Hepatocyte (in vitro differentiated cells): ENCODE data around the gene PLXNA3. TPM values are rescaled to one million over a fixed set of nuclear protein-coding genes. Genes with fewer than 3 reads are reported as not detected.

Source experiments
- DNase-seq: peaks from one replicate; pipeline ENCODE4 v3.0.0-alpha.2; 2016; ENCODE audit warnings: low spot score
- H2AFZ ChIP-seq: fragments of 200-600 bp; sonication (generic); 2 replicates; pipeline ENCODE4 v1.6.0; 2016; ENCODE audit warnings: antibody characterized with exemption, mild to moderate bottlenecking
- H3K27ac ChIP-seq: fragments of 200-600 bp; sonication (generic); 2 replicates; pipeline ENCODE4 v1.5.1; 2016; ENCODE audit warnings: mild to moderate bottlenecking
- H3K27me3 ChIP-seq: fragments of 200-600 bp; sonication (generic); 2 replicates; pipeline ENCODE4 v1.6.1; 2016
- H3K36me3 ChIP-seq: fragments of 200-600 bp; sonication (generic); replicated peaks from 2 replicates; pipeline ENCODE4 v1.5.1; 2016; ENCODE audit warnings: low read depth; ENCODE audit not compliant: insufficient read depth
- H3K4me1 ChIP-seq: fragments of 200-600 bp; sonication (generic); 2 replicates; pipeline ENCODE4 v1.5.1; 2016; ENCODE audit warnings: mild to moderate bottlenecking, moderate library complexity; ENCODE audit not compliant: insufficient read depth
- H3K4me2 ChIP-seq: fragments of 200-600 bp; sonication (generic); 2 replicates; pipeline ENCODE4 v1.6.0; 2016
- H3K4me3 ChIP-seq: fragments of 200-600 bp; sonication (generic); 2 replicates; pipeline ENCODE4 v1.5.1; 2016; ENCODE audit warnings: mild to moderate bottlenecking
- H3K79me2 ChIP-seq: fragments of 200-600 bp; sonication (generic); 2 replicates; pipeline ENCODE4 v1.6.0; 2017; ENCODE audit warnings: mild to moderate bottlenecking
- H3K9me2 ChIP-seq: fragments of 200-600 bp; sonication (generic); replicated peaks from 2 replicates; pipeline ENCODE4 v1.6.0; 2017; ENCODE audit warnings: mild to moderate bottlenecking; ENCODE audit not compliant: insufficient read depth
- H3K9me3 ChIP-seq: fragments of 200-600 bp; sonication (generic); 2 replicates; pipeline ENCODE4 v1.5.1; 2016; ENCODE audit warnings: low read depth, mild to moderate bottlenecking
- H4K20me1 ChIP-seq: fragments of 200-600 bp; sonication (generic); 2 replicates; pipeline ENCODE4 v1.6.0; 2016; ENCODE audit warnings: mild to moderate bottlenecking; ENCODE audit not compliant: insufficient read depth, poor library complexity, severe bottlenecking
- EZH2 ChIP-seq: fragments of 200-600 bp; sonication (generic); IDR thresholded peaks from 2 replicates; pipeline ENCODE4 v1.6.1; 2016; ENCODE audit warnings: antibody characterized with exemption, mild to moderate bottlenecking, borderline replicate concordance
- EZH2phosphoT487 ChIP-seq: fragments of 200-600 bp; sonication (generic); IDR thresholded peaks from one replicate; pipeline ENCODE4 v1.6.1; 2018; ENCODE audit warnings: antibody characterized with exemption, mild to moderate bottlenecking, low read depth, moderate library complexity; ENCODE audit not compliant: unreplicated experiment, severe bottlenecking
- WGBS: methylation state at CpG from one replicate; pipeline ENCODE4 v1.1.6; 2016; ENCODE audit warnings: low lambda C conversion rate; ENCODE audit errors: missing lambda C conversion rate; 5-methylcytosine and 5-hydroxymethylcytosine counted together
- polyA plus RNA-seq: library from polyadenylated mRNA; unstranded; fragments of >200 nt; fragmentation: Nextera tagmentation; extraction: Ambion mirVana; gene quantifications from 2 replicates; pipeline ENCODE4 v1.2.1, GENCODE V29; 2016
- total RNA-seq: library from RNA; depleted of rRNA; stranded (reverse); fragments of >200 nt; gene quantifications from 2 replicates; pipeline ENCODE4 v1.2.3, GENCODE V29; 2014
- TF ChIP-seq, protein P1 (sequence below): fragments of 200-600 bp; sonication (generic); IDR thresholded peaks from 2 replicates; pipeline ENCODE4 v1.5.1; 2016; ENCODE audit warnings: antibody characterized with exemption, mild to moderate bottlenecking; ENCODE audit not compliant: poor library complexity

PLXNA3 gene
- total and polyA plus RNA-seq, 2 experiments from 2014 or later, result 14.1 to 28.7 TPM

DNA sequence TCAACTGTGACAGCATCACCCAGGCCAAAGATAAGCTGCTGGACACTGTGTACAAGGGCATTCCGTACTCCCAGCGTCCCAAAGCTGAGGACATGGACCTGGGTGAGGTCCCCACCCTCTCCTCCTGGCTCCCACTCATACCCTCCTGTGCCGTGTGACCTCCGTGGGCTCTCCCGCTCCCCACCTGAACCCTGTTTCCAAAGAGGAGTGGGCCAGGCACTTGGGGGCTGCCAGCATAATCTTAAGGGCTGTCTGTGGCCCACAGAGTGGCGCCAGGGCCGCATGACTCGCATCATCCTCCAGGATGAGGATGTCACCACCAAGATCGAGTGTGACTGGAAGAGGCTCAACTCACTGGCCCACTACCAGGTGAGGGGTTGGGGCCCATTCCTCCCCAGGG lies 11.0 kb downstream of the PLXNA3 start:
- 86% methylated on average over 9 of the region's 9 CpGs for WGBS
- Histone ChIP-seq H3K9me2 (no peaks in the 10 kb centered on the region), H3K4me1 (no peaks in the 10 kb centered on the region), H4K20me1 (no peaks in the 10 kb centered on the region), H2AFZ (no peak overlapping the region), H3K27me3 (no peaks in the 10 kb centered on the region), H3K36me3 (no peaks in the 10 kb centered on the region), H3K4me2 (no peak overlapping the region), H3K27ac (no peak overlapping the region), H3K9me3 (no peaks in the 10 kb centered on the region), H3K79me2 (no peaks in the 10 kb centered on the region), H3K4me3 (no peak overlapping the region)
- TF ChIP-seq EZH2phosphoT487 (no peak), EZH2 (no peak)
- TF ChIP-seq, protein P1, sequence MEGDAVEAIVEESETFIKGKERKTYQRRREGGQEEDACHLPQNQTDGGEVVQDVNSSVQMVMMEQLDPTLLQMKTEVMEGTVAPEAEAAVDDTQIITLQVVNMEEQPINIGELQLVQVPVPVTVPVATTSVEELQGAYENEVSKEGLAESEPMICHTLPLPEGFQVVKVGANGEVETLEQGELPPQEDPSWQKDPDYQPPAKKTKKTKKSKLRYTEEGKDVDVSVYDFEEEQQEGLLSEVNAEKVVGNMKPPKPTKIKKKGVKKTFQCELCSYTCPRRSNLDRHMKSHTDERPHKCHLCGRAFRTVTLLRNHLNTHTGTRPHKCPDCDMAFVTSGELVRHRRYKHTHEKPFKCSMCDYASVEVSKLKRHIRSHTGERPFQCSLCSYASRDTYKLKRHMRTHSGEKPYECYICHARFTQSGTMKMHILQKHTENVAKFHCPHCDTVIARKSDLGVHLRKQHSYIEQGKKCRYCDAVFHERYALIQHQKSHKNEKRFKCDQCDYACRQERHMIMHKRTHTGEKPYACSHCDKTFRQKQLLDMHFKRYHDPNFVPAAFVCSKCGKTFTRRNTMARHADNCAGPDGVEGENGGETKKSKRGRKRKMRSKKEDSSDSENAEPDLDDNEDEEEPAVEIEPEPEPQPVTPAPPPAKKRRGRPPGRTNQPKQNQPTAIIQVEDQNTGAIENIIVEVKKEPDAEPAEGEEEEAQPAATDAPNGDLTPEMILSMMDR, result no peak
- DNase-seq, result no peak

DNA sequence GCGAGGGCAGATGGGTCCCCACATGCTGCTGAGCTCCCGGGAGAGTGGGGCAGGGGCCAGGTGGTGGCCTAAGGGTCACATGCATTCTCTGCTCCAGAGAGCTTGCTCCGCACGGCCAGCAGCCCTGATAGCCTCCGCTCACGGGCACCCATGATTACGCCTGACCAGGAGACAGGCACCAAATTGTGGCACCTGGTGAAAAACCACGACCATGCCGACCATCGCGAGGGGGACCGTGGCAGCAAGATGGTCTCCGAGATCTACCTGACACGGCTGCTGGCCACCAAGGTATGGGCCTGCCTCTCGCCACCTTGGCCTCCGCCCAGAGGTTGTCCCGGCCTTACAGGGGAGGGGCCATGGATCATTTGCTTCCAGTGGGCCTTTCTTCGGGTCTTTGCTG lies 11.8 kb downstream of the PLXNA3 start:
- Histone ChIP-seq H3K27me3 (no peaks in the 10 kb centered on the region), H4K20me1 (no peaks in the 10 kb centered on the region), H3K4me3 (no peak overlapping the region), H3K9me3 (no peaks in the 10 kb centered on the region), H3K36me3 (no peaks in the 10 kb centered on the region), H3K4me2 (no peak overlapping the region), H3K79me2 (no peaks in the 10 kb centered on the region), H3K9me2 (no peaks in the 10 kb centered on the region), H3K27ac (no peak overlapping the region), H2AFZ (no peak overlapping the region), H3K4me1 (no peaks in the 10 kb centered on the region)
- WGBS, result 93% methylated on average over 18 of the region's 18 CpGs
- DNase-seq, result no peak
- TF ChIP-seq, protein P1, result no peak
- TF ChIP-seq EZH2 (no peak), EZH2phosphoT487 (no peak)

DNA sequence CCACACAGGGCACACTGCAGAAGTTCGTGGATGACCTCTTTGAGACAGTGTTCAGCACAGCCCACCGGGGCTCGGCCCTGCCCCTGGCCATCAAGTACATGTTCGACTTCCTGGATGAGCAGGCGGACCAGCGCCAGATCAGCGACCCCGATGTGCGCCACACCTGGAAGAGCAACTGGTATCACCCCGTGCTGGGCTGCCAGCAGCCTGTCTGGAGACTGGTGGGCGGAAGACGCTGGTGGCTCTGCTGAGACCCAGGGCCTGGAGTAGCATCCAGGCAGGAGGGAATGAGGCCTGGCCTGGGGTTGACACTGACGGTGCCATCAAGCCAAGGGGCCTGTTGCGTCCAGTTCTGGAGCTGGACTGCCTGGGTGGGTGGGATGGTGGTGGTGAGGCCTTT lies 12.4 kb downstream of the PLXNA3 start:
- Histone ChIP-seq H3K9me2 (no peaks in the 10 kb centered on the region), H3K27me3 (no peaks in the 10 kb centered on the region), H2AFZ (no peak overlapping the region), H3K9me3 (no peaks in the 10 kb centered on the region), H3K4me2 (no peak overlapping the region), H3K36me3 (no peaks in the 10 kb centered on the region), H4K20me1 (no peaks in the 10 kb centered on the region), H3K79me2 (no peaks in the 10 kb centered on the region), H3K27ac (no peak overlapping the region), H3K4me3 (no peak overlapping the region), H3K4me1 (no peaks in the 10 kb centered on the region)
- 93% methylated on average over 14 of the region's 14 CpGs for WGBS
- TF ChIP-seq, protein P1, result no peak
- TF ChIP-seq EZH2, result no peak
- no peak for TF ChIP-seq EZH2phosphoT487
- DNase-seq, result no peak
